BE2C (cell line): ENCODE results near the gene ASCL1.

ENCODE experiments used
- DNase-seq: peaks from one replicate; pipeline ENCODE4 v3.0.0-alpha.2; 2020
- H3K27me3 ChIP-seq: fragments of 250-450 bp; sonication (Bioruptor Pico); 2 replicates; pipeline ENCODE4 v1.5.1; 2020; ENCODE audit warnings: mild to moderate bottlenecking
- H3K36me3 ChIP-seq: fragments of 250-450 bp; sonication (Bioruptor Pico); 2 replicates; pipeline ENCODE4 v1.5.1; 2020; ENCODE audit warnings: mild to moderate bottlenecking
- H3K4me1 ChIP-seq: fragments of 250-450 bp; sonication (Bioruptor Pico); 2 replicates; pipeline ENCODE4 v1.5.1; 2020
- H3K4me3 ChIP-seq: 2 replicates; pipeline ENCODE4 v1.5.1; 2011; ENCODE audit warnings: low read depth, low read length
- H3K9me3 ChIP-seq: fragments of 250-450 bp; sonication (Bioruptor Pico); 2 replicates; pipeline ENCODE4 v1.5.1; 2020
- TF ChIP-seq, protein P1 (sequence below): IDR thresholded peaks from 2 replicates; pipeline ENCODE4 v1.5.1; 2012; ENCODE audit warnings: mild to moderate bottlenecking, low read depth, low read length

The ASCL1 gene

DNA sequence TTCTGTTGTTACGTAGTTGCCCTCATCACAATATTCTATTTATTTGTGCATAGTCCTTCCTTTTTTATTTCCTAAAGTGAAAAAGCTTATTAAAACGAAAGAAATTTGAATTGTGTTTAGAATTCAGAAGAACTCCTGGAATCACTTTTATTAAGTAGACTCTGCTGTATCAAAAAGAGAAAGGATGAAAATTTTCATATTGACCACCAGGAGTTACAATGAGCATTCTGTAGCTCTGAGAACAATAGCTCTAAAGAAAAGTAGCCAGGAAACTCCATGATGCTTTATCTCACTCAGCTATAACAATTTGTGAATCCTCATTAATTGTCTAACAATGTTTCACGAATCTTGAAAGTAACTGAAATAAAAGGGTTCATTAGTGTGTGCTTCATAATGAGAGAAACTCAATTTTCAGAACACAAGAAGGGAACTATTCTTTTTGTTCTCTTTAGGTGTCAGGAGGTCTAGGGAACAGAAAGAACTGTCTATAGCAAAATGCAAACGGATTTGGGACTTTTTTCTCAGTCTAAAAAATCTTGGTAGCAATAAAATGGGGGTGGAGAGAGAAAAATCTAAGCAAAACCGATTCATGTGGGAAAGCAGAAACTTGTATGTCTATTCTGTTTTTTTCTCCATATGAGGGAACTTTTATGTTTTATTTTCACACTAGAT, 19.3 kb downstream of the ASCL1 start:
- no peak for DNase-seq
- H3K36me3 ChIP-seq: no peaks in the 10 kb centered on the region
- TF ChIP-seq, protein P1, sequence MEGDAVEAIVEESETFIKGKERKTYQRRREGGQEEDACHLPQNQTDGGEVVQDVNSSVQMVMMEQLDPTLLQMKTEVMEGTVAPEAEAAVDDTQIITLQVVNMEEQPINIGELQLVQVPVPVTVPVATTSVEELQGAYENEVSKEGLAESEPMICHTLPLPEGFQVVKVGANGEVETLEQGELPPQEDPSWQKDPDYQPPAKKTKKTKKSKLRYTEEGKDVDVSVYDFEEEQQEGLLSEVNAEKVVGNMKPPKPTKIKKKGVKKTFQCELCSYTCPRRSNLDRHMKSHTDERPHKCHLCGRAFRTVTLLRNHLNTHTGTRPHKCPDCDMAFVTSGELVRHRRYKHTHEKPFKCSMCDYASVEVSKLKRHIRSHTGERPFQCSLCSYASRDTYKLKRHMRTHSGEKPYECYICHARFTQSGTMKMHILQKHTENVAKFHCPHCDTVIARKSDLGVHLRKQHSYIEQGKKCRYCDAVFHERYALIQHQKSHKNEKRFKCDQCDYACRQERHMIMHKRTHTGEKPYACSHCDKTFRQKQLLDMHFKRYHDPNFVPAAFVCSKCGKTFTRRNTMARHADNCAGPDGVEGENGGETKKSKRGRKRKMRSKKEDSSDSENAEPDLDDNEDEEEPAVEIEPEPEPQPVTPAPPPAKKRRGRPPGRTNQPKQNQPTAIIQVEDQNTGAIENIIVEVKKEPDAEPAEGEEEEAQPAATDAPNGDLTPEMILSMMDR: peak; percentile 41
- no peak overlapping the region for H3K4me3 ChIP-seq
- H3K27me3 ChIP-seq: no peaks in the 10 kb centered on the region
- no peaks in the 10 kb centered on the region for H3K4me1 ChIP-seq
- no peaks in the 10 kb centered on the region for H3K9me3 ChIP-seq

DNA sequence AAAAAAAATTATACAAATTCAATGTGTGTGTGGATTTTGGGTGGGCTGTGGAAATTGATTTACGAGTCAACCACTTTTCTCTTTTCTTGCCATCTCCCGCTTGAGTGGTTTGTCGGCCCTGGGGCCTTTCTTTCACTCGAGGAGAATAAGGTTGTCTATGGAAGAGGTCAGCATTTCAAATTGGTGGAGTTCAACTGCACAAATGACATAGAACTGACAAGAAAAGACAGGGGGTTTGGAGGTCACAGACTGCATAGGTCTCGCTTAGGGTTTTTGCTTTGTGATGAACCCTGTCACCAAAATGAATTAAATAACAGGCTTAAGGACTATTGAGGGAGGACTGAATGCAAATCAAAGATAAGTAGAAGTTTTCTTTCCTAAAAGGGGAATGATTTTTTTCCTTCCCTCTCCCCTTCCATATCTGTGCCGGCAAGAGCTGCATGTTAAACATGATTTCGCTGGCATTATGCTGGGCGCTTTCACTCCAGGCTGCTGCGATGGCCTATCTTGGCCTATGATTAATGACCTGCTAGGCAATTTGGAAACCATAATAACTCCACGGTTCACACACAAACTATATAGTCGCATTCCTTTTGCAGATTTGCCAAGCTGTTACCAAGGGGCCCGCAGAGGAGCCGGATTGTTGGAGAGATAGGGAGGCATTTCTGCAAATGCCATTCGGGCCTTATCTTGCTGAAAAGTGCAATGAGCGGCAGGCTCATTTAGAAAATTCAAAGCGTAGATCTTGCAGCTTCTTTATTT, 20.7 kb downstream of the ASCL1 start:
- no peaks in the 10 kb centered on the region for H3K9me3 ChIP-seq
- no peaks in the 10 kb centered on the region for H3K27me3 ChIP-seq
- TF ChIP-seq, protein P1: no peak
- no peaks in the 10 kb centered on the region for H3K36me3 ChIP-seq
- H3K4me1 ChIP-seq: no peaks in the 10 kb centered on the region
- H3K4me3 ChIP-seq: no peak overlapping the region
- DNase-seq: no peak

DNA sequence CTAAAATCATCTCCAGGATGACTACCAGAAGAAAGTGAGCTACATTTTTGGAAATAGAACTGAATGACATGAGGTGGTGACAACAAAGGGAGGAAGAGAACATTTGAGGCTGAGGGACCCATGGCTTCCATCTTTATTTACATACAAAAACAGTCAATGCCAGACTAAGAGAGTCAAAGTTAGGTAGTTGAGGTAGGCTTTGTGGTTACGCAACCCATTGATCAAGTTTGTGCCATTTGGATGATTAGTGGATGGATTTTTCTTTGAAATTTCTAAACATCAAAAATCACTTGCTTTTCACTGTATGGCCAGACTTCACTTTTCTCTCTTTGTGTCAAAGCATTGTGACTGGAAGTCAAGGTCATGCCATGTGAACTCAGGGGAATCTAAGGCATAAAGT, 22.9 kb downstream of the ASCL1 start:
- Histone ChIP-seq H3K4me3 (no peak overlapping the region), H3K9me3 (no peaks in the 10 kb centered on the region), H3K36me3 (no peaks in the 10 kb centered on the region), H3K4me1 (no peaks in the 10 kb centered on the region), H3K27me3 (no peaks in the 10 kb centered on the region)
- DNase-seq: no peak
- TF ChIP-seq, protein P1: no peak

DNA sequence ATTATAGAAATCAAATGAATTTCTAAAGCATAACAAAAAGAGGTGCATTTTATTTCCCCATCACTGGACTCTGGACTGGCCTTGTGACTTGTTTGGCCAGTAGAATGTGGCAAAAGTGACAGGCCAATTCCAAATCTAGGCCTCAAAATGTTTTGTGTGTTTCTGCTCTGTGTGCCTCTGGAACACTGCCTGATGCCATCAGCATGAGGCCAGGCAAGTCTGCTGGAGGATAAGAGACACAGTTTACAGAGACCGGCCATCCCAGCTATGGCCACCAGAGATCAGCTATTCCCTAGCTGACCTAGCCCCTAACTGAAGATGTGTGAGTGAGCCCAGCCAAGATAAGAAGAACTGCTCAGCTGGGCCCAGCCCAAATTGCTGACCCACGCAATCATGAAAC, 32.9 kb downstream of the ASCL1 start:
- no peaks in the 10 kb centered on the region for H3K9me3 ChIP-seq
- H3K4me3 ChIP-seq: no peak overlapping the region
- peak; percentile 60 for DNase-seq
- H3K4me1 ChIP-seq: peaks cover 8% of the 10 kb centered on the region
- TF ChIP-seq, protein P1: peak; percentile 59
- H3K27me3 ChIP-seq: no peaks in the 10 kb centered on the region
- H3K36me3 ChIP-seq: no peaks in the 10 kb centered on the region

DNA sequence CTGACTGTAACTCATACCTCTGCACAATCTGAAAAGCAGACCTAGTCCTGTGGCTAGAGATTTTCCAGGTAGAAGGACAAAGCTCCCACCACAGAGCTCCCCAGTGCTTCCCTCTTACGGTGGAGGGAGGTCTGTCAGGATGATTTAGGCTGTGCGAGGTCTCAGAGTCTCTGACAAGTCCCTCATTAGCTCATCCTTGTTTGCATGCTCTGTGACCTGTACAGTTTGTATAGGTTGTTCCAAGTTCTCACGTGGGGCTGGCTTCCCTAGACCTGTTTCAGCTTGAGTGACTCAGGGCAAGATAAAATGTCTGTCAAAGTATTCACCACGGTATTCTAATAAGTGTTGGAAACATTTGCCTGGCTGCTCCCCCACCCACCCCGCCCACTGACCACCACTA, 34.8 kb downstream of the ASCL1 start:
- H3K36me3 ChIP-seq: no peaks in the 10 kb centered on the region
- TF ChIP-seq, protein P1: 0 out of 2 replicates have a peak, but pooled peaks have one; percentile 17
- no peak for DNase-seq
- no peaks in the 10 kb centered on the region for H3K9me3 ChIP-seq
- H3K4me1 ChIP-seq: peaks cover 8% of the 10 kb centered on the region
- H3K4me3 ChIP-seq: no peak overlapping the region
- H3K27me3 ChIP-seq: no peaks in the 10 kb centered on the region

DNA sequence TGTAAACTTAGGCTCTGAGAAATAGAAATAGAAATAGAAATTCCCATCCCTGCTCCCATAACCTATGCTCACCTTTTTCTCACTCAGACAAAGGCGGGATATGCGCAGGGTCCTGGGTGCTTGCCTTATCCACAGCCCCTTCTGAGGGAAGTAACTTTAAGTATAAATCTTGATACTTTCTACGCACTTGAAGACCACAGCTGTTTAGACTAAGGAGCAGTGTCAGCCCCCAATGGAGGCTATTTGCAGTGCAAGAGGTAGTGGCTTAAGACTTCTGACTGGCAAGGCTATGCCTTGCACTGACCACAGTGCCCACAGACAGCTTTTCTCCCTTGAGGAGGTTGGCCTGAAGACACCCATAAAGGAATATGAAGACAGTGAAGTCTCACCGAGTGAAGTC, 35.2 kb downstream of the ASCL1 start:
- Histone ChIP-seq H3K4me3 (no peak overlapping the region), H3K4me1 (peaks cover 8% of the 10 kb centered on the region), H3K9me3 (no peaks in the 10 kb centered on the region), H3K36me3 (no peaks in the 10 kb centered on the region), H3K27me3 (no peaks in the 10 kb centered on the region)
- no peak for DNase-seq
- TF ChIP-seq, protein P1: no peak
